ENCODE results near the gene CPLX3. TPM values are rescaled to one million over a fixed set of nuclear protein-coding genes. Genes with fewer than 3 reads are reported as not detected.
A peak's percentile ranks its signal among the peaks of the same experiment; 100 is the strongest.
"Not testable (repeated sequence)": the region's sequence is repeated elsewhere in the genome, so short reads cannot be mapped to it uniquely, and the experiment has no call there.

CPLX3 gene, protein sequence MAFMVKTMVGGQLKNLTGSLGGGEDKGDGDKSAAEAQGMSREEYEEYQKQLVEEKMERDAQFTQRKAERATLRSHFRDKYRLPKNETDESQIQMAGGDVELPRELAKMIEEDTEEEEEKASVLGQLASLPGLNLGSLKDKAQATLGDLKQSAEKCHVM
- total RNA-seq = not detected

DNA sequence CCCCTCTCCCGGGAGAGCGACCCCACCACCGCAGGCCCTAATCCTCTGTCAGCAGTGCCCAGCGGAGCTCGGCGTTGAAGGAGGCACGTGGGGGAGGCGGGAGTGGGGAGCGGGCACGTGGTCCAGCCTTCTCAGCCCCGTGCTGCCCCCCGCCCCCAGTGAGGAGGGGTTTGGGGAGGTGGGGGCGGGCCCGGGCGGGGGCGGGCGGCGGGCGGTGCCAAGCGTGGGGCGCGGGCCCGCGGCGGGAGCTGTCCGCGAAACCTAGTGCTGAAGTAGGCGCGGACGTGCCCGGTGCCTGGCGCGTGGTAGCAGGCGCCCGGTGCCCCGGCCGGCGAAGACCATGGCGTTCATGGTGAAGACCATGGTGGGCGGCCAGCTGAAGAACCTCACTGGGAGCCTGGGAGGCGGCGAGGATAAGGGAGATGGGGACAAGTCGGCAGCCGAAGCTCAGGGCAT lies at the start of gene CPLX3:
Gene CPLX3 (plus strand): TSS at position 264 of the 456 bp plus-strand sequence. CDS start 77 bp downstream, at position 341.
- DNase-seq = peak; percentile 39

DNA sequence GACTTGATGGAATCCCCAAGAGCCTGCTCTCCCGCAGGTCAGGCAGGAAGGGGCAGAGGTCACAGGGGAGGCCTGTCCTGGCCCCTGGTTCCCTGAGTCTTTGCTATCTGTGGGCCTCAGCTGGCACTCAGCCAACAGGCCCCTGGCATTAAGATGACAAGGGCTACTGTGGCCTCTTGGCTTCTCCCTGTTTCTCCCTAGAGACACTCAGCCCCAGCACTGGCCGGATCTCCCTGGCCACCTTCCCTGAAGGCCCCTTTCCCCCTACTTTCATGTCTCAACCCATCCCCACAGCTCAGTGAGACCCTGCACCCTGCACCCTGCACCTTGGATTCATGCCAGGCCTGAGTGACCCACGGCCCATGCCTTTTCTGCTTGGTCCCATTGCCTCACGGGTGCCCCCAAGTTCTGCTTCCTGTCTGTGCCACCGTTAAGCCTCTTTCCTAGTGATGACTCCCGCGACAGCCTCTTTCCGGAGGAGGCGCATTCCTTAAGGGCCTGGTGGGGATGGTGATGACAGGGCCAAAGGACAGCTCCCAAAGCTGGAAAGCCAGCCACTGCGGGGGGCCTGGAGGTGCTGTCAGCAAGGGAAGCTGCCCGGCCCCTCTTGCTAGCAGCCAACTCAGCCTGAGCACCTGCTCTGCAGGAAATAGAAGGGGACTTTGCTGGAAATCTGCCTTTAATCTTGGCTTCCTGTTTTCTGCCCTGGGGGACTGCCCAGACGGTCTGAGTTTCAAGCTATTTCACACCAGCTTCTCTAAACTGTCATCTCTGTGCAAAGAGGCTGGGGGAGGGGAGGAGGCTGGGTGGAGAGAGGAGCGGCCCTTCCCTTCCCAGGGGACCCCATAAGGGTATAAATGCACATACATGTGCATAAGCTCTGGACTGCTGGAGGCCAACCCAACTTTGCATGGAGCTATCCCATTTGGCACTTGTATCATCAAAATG lies 49.3 kb upstream of the CPLX3 start:
- peak; percentile 53 for DNase-seq

DNA sequence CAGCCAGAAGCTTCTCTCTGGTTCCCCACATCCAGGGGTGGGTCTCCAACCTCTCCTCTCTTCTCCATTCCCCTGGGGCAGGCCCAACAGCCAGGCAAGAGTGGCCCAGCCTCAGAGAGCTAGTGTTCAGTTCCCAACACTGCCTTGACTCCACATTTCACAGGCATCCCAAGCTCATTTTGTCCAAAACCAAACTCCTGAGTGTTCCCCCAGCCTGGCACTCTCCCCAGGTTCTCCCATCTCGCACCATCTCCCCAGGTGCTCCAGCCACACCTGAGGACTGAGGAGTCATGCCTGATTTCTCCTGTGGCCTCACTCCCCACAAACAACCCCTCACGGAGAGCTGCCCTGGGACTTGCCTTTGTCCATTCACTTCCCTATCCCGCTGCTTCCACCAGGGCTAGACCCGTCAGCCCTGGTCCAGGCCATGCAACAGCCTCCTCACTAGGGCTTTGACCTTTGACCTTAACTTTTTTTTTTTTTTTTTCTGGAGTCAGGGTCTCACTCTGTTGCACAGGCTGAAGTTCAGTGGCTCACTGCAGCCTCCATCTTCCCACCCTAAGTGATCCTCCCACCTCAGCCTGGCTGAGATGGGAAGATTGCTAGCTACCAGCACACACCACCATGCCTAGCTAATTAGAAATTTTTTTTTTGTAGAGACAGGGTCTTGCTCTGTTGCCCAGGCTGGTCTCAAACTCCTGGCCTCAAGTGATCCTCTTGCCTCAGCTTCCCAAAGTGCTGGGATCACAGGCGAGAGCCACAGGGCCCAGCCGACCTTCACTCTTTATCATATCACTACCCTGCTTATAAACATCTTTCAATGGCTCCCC lies 48.4 kb upstream of the CPLX3 start:
- no peak for DNase-seq

DNA sequence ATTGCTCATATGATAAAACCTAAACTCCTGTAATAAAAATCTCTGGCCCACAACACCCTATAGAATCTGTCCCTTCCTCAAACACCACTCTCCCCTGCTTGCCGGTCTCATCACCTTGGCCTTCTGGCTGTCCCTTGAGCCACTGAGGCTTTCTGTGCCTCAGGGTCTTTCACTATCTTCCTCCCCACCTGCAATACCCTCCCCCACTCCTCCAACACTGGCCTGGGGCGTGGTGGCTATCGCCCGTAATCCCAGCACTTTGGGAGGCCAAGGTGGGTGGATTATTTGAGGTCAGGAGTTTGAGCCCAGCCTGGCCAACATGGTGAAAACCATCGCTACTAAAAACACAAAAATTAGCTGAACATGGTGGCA lies 47.8 kb upstream of the CPLX3 start:
- DNase-seq = no peak

DNA sequence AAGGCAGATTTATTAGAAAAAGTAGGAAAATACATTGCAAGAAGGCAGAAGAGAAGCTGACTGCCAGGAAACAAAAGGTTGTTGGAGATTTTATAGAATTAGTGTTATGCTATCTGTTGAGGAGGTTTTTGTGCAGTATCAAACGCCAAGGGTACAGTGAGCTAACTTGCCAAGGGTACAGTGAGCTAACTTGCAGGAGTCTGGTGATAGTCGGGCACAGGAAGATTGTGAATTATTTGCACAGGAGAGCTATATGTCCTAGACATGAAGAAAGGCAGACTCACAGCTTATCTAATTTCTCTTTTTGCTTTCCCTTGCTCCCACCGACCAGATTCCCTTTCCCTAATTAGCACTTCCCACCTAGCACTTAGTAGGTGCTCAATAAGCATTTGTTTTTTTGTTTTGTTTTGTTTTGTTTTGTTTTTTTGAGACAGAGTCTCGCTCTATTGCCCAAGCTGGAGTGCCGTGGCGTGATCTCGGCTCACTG lies 47.2 kb upstream of the CPLX3 start:
- DNase-seq = no peak

DNA sequence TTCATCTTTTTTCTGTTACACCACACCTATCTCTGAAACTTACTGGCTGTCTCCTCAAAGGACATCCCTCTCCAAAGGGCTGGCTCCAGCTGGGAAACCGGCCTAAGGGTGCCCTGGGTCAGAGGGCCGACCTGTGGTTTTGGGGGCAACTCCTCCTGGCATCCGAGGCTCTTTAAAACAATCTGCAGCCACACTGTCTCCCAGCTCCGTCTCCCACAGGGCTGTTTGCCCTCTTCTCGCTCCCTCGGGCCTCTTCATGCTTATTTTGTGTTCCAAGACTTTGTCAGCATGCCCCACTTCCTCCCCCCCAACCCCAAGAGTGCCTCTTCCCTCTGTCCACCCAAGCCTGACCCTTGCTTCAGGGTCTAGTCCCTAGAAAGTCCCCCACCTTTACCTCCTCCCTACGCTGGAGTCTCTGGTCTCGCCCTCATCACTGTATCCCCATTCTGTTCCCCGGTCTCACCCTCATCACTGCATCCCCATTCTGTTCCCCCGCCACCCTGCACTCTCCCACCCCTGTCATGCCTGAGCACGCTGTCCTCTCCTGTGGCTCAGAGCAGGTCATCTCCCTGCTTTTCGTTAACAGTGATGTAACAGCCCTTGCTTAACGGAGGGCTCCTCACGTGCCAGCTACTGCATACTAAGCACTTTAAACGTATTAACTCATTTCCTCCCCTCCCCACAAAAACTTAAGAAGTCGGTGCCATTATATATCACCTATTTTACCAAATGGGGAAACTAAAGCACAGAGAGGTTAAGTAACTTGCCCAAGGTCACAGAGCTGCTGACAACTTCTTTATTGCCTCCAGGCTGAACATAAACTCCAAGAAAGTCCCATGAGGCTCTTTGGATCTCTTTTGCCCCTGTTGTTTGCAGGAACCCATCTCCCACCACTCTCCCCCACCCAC lies 45.6 kb upstream of the CPLX3 start:
- no peak for DNase-seq

DNA sequence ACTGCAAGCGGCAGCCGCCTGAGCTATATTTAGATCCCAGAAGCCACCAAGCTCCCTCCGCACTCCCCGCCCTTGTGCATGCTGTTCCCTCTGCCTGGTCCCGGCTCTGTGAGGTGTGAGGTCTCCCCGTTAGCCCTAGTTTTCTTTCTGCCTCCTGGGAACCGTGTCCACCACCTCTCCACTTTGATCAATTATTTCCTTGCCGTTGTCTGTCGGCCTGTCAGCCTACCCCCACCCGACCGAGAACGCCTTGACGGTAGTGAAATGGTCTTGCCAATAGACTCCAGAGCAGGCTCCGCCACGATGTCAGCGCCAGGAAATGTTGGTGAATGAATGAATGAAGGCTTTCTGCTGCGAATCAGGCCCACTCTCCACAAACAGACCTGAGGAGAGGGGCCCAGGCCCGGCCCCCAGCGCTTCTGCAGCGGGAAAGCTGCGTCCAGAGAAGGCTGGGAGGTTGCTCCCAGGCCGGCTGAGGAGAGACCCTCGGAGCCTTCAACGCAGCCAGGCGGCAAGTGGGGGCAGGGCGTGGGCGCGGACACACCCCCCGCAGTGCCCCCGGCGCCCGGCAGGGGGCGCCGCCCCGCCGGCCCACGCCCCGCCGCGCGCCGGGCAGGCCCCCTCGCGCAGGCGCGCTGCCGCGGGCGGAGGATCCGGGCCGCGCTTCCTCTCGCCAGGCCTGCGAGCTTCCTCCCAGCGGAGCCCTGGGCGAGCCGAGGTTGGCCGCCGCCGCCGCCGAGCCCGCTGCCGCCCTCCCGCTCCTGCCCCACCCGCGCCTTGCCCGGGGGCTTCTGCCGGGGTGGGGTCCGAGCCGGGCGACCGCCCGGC lies 44.8 kb upstream of the CPLX3 start, which contains the start of gene CSK:
Gene CSK (plus strand): TSS at position 650 of the 828 bp plus-strand sequence. CDS start 16,218 bp downstream, outside the sequence.
- peak; percentile 68 for DNase-seq

DNA sequence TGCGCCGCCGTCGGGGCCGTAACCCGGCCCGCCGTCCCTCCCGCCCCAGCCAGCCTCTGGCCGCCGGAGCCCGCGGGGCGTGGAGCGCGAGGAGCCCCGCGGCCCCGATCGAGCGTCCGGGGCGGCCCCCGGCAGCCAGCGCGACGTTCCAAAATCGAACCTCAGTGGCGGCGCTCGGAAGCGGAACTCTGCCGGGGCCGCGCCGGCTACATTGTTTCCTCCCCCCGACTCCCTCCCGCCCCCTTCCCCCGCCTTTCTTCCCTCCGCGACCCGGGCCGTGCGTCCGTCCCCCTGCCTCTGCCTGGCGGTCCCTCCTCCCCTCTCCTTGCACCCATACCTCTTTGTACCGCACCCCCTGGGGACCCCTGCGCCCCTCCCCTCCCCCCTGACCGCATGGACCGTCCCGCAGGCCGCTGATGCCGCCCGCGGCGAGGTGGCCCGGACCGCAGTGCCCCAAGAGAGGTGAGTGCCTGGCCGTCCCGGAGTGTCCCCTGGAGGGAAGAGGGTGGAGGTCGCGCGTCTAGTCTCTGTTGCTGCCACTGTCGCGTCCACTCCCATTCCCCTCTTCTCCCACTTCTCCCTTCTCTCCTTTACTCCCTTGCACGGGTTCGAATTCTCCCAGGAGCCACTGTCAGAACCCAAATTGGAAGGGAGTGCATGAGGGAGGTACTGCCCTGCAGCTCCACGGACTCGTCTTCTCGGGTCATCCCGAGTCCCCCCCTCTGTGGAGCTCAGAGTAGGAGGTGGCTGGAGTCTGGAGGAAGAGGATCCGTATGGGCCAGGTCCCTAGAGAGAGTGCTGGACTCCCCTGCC lies 44.0 kb upstream of the CPLX3 start:
- peak; percentile 58 for DNase-seq

DNA sequence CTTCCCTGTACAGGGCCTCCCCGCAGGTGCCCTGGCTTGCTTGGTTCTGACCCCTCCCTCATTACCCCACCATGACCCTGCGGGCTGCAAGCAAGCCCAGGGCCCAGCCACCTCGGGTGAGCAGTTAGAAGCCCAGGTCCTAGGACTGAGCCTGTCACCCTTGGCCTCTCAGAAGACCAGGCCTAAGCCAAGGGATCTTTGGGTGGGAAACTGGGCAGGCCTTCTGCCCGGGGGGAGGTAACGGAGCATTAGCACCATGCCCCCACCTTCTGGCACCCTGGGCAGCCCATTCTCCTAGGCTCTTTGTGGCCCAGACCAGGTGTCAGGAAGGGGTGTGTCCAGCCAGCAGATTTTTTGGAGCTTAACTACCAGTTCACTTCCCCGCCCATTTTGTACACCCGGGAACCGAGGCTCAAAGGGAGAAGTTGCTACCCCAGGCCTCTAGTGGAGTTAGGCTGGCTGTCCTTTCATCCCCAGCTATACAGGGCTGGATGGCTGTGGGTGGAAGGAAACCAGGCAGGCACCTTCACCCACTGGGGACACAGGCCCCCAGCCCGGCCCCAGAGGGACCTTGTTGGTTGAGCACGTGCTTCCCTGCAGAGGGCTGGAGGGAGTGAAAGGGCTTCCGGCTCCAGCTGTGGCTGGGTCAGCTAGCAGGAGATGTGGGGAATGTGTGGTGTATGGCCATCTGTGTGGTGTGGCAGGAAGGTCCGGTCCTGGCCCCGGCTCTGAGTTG lies 43.2 kb upstream of the CPLX3 start:
- no peak for DNase-seq

DNA sequence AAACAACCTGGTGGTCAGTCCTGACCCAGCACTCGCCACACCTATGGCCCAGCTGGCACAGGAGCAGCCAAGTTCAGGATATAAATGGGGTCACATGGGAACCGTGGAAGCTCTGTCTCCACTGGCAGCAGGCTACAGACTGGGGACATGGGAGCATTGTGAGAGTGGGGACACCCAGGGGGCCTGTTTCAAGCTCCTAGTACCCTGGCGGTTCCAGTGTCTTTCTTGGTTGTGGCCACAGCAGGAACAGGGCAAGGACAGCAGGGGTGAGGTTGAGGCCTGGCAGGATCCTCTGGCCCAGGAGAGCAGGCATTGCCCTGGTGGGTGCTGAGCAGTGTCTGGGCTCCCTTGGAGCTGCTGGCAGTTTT lies 42.6 kb upstream of the CPLX3 start:
- no peak for DNase-seq

DNA sequence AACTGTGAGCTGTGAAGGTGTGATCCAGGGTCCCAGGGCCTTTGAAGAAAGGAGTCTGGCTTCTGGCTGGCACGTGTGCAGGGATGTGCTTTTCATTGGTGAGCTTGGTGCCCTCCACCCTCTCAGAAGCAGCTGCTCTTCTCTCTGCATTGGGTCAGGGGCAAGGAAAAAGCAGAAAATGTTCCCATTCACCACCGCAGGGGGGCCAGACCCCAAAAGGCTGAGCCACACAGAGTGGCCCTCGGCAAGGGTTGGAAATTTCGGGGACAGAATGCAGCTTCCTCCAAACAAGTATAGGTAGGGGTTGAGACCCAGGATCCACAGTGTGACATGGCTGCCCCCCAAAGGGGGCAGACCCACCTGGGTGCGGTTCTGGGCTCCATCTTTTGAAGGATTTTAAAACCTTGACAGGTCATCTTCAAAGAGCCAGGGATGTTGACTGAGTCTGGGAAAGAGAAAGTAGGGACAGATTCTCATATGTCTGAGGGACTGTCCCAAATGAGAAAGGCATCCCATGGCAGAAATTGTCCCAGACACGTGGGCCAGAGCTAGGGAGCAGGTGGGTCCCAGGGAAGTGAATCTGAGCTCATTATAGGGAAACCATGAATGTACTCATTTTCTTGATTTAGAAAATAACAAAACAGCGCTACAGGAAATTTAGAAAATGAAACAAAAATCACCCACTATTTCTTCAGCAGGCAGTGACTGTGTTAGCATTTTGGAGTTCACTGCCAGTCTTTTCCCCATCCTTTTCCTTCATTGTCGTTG lies 41.8 kb upstream of the CPLX3 start:
- DNase-seq = no peak

DNA sequence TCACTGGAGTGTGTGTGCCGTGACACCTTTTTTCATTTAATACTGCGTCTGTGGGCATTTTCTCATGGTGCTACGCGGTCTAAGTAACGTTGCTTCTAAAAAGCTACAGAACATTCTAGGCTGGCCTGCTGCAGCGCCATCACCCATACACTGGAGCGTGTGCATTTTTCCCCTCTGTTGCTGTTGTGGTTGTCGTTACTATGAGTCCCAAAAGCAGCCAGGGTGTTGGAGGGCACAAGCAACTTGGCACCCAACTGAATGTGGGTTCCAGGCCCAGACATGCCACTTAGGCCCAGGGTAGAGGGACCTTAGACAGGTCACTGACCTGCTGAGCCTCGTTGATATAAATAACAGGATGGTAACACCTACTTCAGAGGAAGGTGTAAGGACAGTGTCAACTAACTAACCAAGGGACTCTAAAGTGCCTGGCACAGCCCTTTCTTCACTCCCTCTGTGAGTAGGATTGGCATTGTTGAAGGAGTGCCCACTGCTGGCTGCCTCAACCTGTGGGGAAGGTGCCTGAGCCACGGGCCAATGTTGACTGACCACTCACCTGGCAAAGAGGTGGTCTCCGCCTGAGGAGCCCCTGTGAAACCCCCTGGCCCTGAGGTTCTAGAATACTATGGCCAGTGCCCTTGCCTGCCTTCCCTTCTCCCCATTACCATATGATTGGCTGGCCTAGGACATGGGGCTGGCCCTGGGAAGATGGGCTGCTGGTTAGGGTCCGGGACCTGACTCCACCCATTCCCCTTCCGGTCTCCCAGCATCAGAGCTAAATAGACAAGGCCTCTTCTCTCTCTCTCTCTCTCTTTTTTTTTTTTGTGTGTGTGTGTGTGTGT lies 41.0 kb upstream of the CPLX3 start:
- DNase-seq = no peak

DNA sequence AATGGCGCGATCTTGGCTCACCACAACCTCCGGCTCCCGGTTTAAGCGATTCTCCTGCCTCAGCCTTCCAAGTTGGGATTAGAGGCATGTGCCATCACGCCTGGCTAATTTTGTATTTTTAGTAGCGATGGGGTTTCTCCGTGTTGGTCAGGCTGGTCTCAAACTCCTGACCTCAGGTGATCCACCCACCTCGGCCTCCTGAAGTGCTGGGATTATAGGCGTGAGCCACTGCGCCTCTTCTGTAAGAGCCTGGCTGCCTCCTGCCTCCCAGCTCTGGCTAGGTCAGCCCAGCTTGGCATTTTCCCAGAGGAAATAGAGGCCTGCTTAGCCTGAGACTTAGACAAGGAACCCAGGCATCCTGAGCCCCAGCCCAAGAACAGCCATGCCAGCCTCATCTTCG lies 40.3 kb upstream of the CPLX3 start:
- DNase-seq = not testable (repeated sequence)

DNA sequence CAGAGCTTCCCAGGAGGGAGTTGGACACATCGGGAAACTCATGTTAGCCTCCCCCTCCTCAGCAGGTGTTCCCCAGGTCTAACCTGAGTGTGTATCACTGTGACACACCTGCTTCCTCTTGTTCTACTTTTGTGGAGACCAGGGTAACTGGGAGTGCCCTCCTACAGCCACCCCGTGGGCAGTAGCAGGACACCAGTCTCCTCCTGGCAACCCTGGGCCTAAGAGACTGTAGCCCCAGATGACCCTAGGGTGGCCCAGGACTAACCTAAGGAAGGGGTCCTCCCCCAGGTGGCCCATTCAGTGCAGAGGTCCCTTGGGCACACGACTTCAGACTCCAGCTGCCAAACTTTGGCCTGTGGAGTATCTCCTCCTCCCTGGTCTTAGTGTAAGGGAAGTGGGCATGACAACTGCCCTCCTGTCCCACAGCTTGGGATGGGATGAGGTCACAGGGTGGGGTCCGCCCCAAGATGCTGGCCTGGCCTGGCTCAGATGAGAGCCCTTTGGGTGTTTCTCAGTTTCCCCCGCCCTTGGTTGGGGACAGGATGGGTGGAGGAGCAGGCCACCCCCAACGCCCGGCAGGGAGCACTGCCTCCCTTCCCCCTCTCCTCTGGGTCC lies 39.8 kb upstream of the CPLX3 start:
- no peak for DNase-seq

DNA sequence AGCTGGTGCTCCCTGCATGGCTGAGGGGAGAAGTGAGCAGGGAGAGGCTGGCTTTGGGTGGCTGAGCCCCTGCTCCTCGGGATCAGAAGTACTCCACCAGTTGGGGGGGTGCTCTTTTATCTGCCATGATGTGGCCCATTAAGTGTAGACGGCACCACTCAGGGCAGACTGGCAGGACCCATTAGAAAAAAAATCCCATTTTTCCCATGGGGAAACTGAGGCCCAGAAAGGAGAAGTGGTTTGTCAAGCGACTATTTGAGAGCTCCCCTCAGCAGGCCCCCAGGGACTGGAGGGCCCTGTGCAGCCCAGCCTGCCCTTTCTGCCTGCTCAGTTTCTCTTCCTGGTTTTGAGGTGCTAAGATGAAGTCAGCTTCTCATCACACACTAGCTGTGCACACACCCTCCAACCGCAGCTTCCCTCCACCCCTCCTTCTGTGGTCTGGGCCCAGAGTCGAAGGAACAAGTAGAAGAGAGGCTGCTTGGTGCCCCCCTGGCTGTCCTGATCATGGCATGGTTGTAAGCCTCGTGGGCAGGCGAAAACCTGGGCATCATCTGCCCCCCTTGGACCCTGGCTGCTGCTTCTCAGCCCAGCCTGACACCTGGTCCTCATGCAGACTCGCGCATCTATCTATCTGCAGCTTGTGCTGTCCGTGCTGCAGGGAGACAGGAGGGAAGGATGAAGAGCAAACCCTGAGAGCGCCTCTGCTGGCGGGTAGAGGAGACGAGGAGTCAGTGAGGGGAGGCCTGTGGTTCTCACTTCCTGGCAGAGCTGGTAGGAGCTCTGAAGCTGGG lies 39.0 kb upstream of the CPLX3 start:
- DNase-seq = peak; percentile 88

DNA sequence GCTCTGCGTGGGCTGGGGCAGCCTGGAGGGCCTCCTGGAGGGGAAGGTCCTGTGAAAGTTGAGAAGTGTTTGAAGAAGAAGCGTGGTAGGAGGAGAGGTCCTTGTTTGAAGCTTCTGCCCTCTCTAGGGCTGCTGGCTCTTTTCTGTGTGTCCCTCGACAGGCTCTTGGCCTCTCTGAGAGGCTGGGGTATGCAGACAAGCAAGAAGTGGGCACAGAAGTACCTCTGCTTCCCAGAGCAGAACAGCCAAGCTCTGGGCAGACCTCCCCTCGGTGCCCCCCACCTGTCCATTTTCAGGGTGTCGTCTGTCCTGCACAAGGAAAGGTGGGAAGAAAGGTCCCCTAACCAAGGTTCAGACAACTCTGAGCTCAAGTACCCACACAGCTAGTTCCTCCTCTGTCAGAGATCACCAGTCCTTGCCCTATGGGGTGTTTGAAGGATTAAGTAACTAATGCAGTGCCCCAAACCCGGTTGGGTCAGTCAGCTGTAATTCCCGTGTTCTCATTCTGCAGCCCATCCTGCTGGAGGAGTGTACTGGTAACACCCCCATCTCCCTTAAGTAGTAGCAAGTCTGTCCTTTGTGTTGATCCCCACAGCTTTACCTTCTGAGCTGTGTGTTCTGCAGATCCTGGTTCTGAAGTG lies 38.3 kb upstream of the CPLX3 start:
- no peak for DNase-seq

Measured in effector CD4-positive, alpha-beta T cell (primary cell).